Liver (tissue), 3 donors: ENCODE measurements around the gene TMUB1.
A peak's percentile ranks its signal among the peaks of the same experiment; 100 is the strongest.

ENCODE experiments used
- CTCF ChIP-seq: fragments of 150-350 bp; IDR thresholded peaks from 2 replicates; pipeline ENCODE4 v1.5.1; 2017; ENCODE audit warnings: improper control_type of control experiment, low read depth, low read length; ENCODE audit not compliant: missing input control
- HNF4A ChIP-seq, 2 donors: conservative IDR thresholded peaks; 2 replicates each; pipeline ENCODE4 v1.6.1; 2016; ENCODE audit warnings: antibody characterized with exemption in 2 of 2, mild to moderate bottlenecking in 2 of 2
- REST ChIP-seq: IDR thresholded peaks from 2 replicates; pipeline ENCODE4 v1.6.1; 2016; ENCODE audit warnings: antibody characterized with exemption, mild to moderate bottlenecking
- TF ChIP-seq, protein P1 (sequence below): IDR thresholded peaks from 2 replicates; pipeline ENCODE4 v1.6.1; 2016; ENCODE audit warnings: antibody characterized with exemption
- donor health status: healthy.
- donor health status: healthy.

DNA sequence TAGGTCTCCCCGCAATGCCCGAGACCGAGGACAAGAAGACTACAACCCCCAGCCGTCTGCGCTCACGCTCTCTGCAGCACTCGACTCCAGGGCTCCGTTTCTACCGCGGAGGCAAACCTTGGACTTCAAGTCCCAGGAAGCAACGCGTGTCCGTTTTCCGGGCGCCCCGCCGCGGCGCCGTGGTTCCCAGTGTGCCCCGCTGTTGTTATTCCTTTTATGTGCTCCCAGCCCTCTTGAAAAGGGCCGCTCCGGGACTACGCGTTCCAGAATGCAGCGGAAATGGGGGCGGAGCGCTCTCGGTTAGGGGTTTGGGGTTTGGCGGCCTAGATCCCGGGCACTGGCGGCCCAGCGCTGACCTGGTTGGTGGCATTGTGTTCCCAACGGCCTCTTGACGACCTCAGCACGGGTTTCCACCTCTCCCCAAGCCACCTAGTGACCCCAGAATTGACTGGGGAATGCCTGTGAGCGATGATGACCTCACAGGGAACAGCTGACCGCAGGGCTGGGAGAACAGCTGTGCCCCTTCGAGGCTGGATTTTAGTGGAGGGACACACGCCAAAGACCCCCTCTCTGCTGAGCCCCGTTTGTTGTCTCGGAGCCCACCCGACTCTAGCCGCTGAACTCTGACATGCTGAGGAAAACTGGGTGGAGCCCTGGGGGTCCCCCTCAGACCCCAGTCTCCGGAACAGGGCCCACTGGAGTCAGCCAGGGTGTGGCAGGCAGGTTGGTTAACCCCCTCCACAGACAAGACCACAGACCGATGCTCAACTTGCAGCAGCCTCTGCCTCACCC lies 25.1 kb downstream of the TMUB1 start:
- TF ChIP-seq, protein P1, sequence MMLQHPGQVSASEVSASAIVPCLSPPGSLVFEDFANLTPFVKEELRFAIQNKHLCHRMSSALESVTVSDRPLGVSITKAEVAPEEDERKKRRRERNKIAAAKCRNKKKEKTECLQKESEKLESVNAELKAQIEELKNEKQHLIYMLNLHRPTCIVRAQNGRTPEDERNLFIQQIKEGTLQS: peak; percentile 71
- peak; percentile 69 to 77 for TF ChIP-seq HNF4A (conservative IDR thresholded peaks at IDR 0.05)
- no peak for TF ChIP-seq CTCF
- peak; percentile 89 for TF ChIP-seq REST
